ENCODE data around the gene CCDC86.

GRCh38 chr11:60870733-60871377 lies 28.9 kb downstream of the CCDC86 start:
- TF ChIP-seq, protein P1, sequence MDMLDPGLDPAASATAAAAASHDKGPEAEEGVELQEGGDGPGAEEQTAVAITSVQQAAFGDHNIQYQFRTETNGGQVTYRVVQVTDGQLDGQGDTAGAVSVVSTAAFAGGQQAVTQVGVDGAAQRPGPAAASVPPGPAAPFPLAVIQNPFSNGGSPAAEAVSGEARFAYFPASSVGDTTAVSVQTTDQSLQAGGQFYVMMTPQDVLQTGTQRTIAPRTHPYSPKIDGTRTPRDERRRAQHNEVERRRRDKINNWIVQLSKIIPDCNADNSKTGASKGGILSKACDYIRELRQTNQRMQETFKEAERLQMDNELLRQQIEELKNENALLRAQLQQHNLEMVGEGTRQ (IDR thresholded peaks at IDR 0.05), result no peak
- TF ChIP-seq POLR2A (IDR thresholded peaks at IDR 0.05; ENCODE audit: low read length), result no peak
- TF ChIP-seq, protein P2, sequence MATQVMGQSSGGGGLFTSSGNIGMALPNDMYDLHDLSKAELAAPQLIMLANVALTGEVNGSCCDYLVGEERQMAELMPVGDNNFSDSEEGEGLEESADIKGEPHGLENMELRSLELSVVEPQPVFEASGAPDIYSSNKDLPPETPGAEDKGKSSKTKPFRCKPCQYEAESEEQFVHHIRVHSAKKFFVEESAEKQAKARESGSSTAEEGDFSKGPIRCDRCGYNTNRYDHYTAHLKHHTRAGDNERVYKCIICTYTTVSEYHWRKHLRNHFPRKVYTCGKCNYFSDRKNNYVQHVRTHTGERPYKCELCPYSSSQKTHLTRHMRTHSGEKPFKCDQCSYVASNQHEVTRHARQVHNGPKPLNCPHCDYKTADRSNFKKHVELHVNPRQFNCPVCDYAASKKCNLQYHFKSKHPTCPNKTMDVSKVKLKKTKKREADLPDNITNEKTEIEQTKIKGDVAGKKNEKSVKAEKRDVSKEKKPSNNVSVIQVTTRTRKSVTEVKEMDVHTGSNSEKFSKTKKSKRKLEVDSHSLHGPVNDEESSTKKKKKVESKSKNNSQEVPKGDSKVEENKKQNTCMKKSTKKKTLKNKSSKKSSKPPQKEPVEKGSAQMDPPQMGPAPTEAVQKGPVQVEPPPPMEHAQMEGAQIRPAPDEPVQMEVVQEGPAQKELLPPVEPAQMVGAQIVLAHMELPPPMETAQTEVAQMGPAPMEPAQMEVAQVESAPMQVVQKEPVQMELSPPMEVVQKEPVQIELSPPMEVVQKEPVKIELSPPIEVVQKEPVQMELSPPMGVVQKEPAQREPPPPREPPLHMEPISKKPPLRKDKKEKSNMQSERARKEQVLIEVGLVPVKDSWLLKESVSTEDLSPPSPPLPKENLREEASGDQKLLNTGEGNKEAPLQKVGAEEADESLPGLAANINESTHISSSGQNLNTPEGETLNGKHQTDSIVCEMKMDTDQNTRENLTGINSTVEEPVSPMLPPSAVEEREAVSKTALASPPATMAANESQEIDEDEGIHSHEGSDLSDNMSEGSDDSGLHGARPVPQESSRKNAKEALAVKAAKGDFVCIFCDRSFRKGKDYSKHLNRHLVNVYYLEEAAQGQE (IDR thresholded peaks at IDR 0.05), result no peak
